Coronary artery (tissue), 2 donors: ENCODE results near the gene PARD3.

Experiments
- DNase-seq: peaks from one replicate; pipeline ENCODE4 v3.0.0-alpha.2; 2017; ENCODE audit warnings: low spot score
- H3K27ac ChIP-seq, 2 donors: fragments of 200-600 bp; sonication (generic); one replicate each; pipeline ENCODE4 v1.5.1; 2016 to 2019
- H3K4me3 ChIP-seq: fragments of 200-600 bp; sonication (generic); 2 replicates; pipeline ENCODE4 v1.5.1; 2016; ENCODE audit warnings: mild to moderate bottlenecking, moderate library complexity
- TF ChIP-seq, protein P1 (sequence below): fragments of 200-600 bp; sonication (generic); IDR thresholded peaks from one replicate; pipeline ENCODE4 v1.5.1; 2019; ENCODE audit warnings: antibody characterized with exemption

PARD3 gene

DNA sequence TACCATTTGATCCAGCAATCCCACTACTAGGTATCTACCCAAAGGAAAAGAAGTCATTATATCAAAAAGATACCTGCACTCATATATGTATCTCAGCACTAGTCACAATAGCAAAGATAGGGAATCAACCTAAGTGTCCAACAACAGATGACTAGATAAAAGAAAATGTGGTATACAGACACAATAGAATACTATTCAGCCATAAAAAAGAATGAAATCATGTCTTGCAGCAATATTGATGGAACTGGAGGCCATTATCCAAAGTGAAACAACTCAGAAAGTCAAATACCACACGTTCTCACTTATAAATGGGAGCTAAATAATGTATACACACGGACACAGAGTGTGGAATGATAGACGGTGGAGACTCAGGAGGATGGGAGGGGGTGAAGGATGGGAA lies 146.0 kb downstream of the PARD3 start:
- TF ChIP-seq, protein P1, sequence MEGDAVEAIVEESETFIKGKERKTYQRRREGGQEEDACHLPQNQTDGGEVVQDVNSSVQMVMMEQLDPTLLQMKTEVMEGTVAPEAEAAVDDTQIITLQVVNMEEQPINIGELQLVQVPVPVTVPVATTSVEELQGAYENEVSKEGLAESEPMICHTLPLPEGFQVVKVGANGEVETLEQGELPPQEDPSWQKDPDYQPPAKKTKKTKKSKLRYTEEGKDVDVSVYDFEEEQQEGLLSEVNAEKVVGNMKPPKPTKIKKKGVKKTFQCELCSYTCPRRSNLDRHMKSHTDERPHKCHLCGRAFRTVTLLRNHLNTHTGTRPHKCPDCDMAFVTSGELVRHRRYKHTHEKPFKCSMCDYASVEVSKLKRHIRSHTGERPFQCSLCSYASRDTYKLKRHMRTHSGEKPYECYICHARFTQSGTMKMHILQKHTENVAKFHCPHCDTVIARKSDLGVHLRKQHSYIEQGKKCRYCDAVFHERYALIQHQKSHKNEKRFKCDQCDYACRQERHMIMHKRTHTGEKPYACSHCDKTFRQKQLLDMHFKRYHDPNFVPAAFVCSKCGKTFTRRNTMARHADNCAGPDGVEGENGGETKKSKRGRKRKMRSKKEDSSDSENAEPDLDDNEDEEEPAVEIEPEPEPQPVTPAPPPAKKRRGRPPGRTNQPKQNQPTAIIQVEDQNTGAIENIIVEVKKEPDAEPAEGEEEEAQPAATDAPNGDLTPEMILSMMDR = no peak
- H3K4me3 ChIP-seq = no peak overlapping the region
- no peak for DNase-seq

DNA sequence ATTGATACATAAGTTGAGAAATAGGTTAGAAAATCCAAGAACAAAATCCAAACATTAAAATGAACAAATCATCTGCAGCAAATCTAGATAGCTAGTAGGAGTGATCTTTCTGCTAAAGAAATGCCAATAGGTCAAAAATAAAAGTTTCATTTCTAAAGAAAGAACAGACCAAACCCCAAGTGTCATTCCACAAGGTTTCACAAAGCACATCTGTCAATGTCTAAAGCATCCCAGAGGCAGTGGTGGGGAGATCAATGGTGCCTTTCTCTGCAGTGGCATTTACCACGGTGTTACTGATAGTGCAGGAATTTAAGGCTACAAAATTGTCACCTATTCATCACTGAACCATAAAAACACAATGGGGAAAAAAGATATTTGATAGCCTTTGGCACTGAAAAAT lies 147.9 kb downstream of the PARD3 start:
- Histone ChIP-seq H3K27ac (no peak overlapping the region), H3K4me3 (no peak overlapping the region)
- no peak for DNase-seq
- TF ChIP-seq, protein P1 = no peak

More for the DNA sequence above, 146.0 kb downstream of the PARD3 start:
- H3K27ac ChIP-seq = no peak overlapping the region

DNA sequence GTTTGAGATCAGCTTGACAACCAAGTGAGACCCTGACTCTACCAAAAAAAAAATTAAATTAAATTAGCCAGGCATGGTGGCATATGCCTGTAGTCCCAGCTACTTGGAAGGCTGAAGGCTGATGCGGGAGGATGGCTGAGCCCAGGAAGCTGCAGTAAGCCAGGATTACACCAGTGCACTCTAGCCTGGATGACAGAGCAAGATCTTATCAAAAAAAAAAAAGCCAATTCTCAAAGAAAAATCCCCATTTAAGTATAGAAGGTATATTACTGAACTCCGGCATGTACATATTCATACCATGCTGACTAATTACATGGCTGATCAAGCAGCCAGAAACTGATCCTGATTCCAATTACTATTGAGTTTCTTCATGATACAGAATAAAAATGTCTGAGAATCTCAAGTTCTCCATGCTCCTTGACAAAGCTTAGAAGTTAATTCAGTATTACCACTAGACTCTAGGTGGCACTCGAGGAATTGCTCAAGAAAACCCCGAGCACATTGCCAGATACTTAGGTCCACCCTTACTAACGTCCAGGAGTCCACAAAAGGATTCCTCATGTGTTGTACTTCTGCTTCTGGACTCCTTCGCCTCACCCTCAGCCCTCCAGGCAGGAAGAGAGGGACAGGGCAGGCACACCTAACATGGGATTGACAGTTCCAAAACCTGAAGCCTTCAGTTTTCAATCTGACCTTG lies 148.9 kb downstream of the PARD3 start:
- H3K27ac ChIP-seq = no peak overlapping the region
- TF ChIP-seq, protein P1 = no peak
- no peak for DNase-seq
- no peak overlapping the region for H3K4me3 ChIP-seq

DNA sequence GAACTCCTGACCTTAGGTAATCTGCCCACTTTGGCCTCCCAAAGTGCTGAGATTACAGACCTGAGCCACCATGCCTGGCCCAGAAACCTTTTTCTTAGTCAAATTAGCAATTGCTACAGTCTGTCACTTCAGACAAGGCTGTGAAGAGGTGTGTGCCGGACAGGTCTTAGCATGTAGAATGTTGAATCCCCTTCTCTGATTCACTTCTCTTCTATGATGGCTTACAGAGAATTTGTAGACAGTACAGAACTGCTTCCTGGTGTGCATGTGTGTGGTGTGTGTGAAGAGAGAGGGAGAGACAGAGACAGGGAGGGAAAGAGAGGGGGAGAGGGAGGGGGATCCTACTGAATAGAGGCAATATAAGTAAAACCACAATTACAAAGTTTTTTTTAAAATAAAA lies 150.4 kb downstream of the PARD3 start:
- no peak overlapping the region for H3K4me3 ChIP-seq
- TF ChIP-seq, protein P1 = no peak
- no peak for DNase-seq
- no peak overlapping the region for H3K27ac ChIP-seq

DNA sequence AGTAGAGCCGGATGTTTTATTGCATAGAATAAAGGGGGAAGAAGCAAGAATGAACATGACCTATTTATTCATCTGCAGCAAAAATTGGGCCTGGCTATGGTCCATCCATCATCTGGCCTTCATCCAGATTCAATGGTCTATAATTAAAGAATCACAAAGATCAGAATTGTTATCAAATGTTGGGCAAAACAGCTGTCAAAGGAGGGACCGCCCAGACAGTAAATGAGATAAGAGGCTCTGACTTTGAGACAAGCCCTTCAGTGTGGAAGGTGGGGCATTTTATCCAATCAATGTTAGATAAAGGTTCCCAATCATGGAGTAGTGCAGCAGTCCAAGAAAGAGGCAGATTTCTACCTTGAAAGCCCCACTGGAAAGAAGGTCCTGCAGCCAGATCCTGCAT lies 153.5 kb downstream of the PARD3 start:
- no peak overlapping the region for H3K4me3 ChIP-seq
- TF ChIP-seq, protein P1 = no peak
- no peak overlapping the region for H3K27ac ChIP-seq
- DNase-seq = no peak

DNA sequence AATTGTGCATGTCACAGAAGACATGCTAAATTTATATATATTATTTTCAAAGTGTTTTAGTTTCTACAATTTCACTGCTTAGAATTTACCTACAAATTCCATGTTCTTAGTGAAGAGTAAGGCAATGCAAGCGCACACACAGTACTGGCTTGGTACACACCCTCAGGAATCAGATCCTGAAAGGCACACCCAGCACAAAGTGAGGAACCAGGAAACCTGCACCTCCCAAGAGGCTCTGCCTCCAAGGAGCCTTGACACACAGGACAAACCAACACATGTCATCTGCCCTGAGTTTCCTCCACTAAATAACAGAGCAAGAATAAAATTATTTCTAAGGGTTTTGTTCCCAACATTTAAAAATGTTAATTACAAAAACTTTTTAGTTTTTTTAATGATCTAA lies 156.2 kb downstream of the PARD3 start:
- Histone ChIP-seq H3K4me3 (no peak overlapping the region), H3K27ac (no peak overlapping the region)
- TF ChIP-seq, protein P1 = no peak
- no peak for DNase-seq

DNA sequence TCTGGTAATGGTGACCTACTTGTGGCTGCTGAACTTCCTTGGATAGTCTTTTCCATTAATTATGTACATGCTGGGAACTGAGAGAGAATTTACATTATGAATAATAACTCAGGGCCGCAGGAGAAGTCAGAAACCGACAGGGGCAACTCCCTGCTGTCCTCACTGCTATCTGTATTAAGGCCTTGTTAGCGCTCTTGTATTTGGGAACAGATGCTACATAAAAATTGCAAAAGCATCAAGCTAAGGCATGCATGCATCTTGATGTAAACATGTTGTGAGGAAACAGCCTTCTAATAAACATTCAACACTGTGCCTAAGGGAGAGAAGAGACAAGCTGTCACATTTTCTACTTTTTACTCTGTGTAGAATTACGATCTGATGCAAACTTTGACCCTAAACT lies 158.4 kb downstream of the PARD3 start:
- TF ChIP-seq, protein P1 = no peak
- DNase-seq = no peak
- Histone ChIP-seq H3K27ac (no peak overlapping the region), H3K4me3 (no peak overlapping the region)
